SK-N-MC (cell line): ENCODE data around the gene A1CF.
"Not testable (repeated sequence)": the region's sequence is repeated elsewhere in the genome, so short reads cannot be mapped to it uniquely, and the experiment has no call there.

ENCODE experiments used
- EZH2 ChIP-seq: fragments of 200-600 bp; sonication (generic); IDR thresholded peaks from one replicate; pipeline ENCODE4 v1.6.1; 2017; ENCODE audit warnings: antibody characterized with exemption
- FOXP2 ChIP-seq: optimal IDR thresholded peaks from 2 replicates; pipeline ENCODE3; 2011; ENCODE audit warnings: mild to moderate bottlenecking, moderate library complexity; ENCODE audit not compliant: insufficient read depth; ENCODE audit errors: extremely low read length, control extremely low read depth
- POLR2AphosphoS5 ChIP-seq: IDR thresholded peaks from 2 replicates; pipeline ENCODE4 v1.6.1; 2012; ENCODE audit warnings: mild to moderate bottlenecking, low read depth, low read length, borderline replicate concordance

DNA sequence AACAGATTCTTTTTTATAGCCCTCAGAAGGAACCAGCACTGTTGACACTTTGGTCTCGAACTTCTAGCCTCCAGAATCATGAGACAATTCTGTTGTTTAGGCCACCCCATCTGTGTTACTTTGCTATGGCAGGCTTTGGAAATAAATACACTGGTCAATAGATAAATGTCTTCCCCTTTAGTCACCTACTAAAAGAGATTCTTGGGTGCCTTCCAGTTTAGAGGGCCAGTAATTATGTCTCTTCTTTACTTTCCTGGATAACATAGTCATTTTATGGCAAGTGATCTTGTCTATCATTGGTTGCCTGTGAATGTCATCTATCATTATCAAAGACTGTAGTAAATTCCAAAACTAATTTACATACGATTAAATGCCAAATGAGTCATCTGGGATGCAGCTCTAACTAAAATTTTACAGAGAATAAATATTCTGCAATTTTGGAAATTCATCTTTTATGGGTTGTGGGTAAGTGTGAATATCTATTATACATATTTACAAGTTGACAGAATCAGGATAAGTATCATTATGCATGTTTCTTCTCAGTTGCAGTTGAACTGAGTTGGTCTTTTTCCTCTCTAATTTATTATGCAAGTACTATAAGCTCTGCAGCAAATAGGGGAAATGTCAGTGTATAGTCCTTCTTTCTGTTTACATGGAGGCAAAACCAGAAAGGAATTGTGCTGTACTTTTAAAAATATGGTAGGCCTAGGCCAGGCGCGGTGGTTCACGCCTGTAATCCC, 118.5 kb downstream of the A1CF start:
- not testable (repeated sequence) for TF ChIP-seq POLR2AphosphoS5, EZH2, FOXP2
